ENCODE results near the gene MCAT.

MCAT gene

GRCh38 chr22:43171607-43172006 lies 28.4 kb upstream of the MCAT start:
- no peak for DNase-seq

GRCh38 chr22:43171019-43171491 lies 27.9 kb upstream of the MCAT start:
- DNase-seq: no peak

- no peak for DNase-seq
Measured at GRCh38 chr22:43170131-43170480, 26.9 kb upstream of the MCAT start.

- no peak for DNase-seq
Measured at GRCh38 chr22:43169310-43170130, 26.3 kb upstream of the MCAT start.

- DNase-seq: no peak
Measured at GRCh38 chr22:43168471-43169309, 25.5 kb upstream of the MCAT start.

- DNase-seq: no peak
Measured at GRCh38 chr22:43167001-43167589, 23.9 kb upstream of the MCAT start.

GRCh38 chr22:43166132-43166930 lies 23.1 kb upstream of the MCAT start:
- DNase-seq: no peak

GRCh38 chr22:43164636-43165035 lies 21.4 kb upstream of the MCAT start:
- no peak for DNase-seq

- no peak for DNase-seq
Measured at GRCh38 chr22:43163241-43163795, 20.1 kb upstream of the MCAT start.

GRCh38 chr22:43162412-43163150 lies 19.4 kb upstream of the MCAT start:
- no peak for DNase-seq

- no peak for DNase-seq
Measured at GRCh38 chr22:43160497-43161126, 17.4 kb upstream of the MCAT start.

GRCh38 chr22:43159484-43160178 lies 16.4 kb upstream of the MCAT start:
- no peak for DNase-seq

GRCh38 chr22:43158778-43159483 lies 15.7 kb upstream of the MCAT start:
- DNase-seq: no peak

GRCh38 chr22:43157874-43158546 lies 14.8 kb upstream of the MCAT start:
- no peak for DNase-seq

GRCh38 chr22:43156413-43156812 lies 13.2 kb upstream of the MCAT start:
- no peak for DNase-seq

- DNase-seq: no peak
Measured at GRCh38 chr22:43155789-43156188, 12.6 kb upstream of the MCAT start.

- DNase-seq: no peak
Measured at GRCh38 chr22:43154887-43155536, 11.8 kb upstream of the MCAT start.

GRCh38 chr22:43153899-43154298 lies 10.7 kb upstream of the MCAT start:
- DNase-seq: no peak

Data from NCI-H1048 (cell line).